SW 1271 (cell line): ENCODE results near the gene PLS3.

Source experiments
- DNase-seq, 2 experiments: peaks; one replicate each; lab custom pipeline; 2025; lab: John Stamatoyannopoulos, UW

The PLS3 gene

GRCh38 chrX:115694028-115694427 lies 133.1 kb downstream of the PLS3 start:
- no peak for DNase-seq

GRCh38 chrX:115696039-115696438 lies 135.1 kb downstream of the PLS3 start:
- no peak for DNase-seq

GRCh38 chrX:115696939-115697338 lies 136.0 kb downstream of the PLS3 start:
- no peak for DNase-seq

GRCh38 chrX:115697806-115698205 lies 136.8 kb downstream of the PLS3 start:
- no peak for DNase-seq
